Measurements from ENCODE around the gene GNAO1.

The GNAO1 gene

DNA sequence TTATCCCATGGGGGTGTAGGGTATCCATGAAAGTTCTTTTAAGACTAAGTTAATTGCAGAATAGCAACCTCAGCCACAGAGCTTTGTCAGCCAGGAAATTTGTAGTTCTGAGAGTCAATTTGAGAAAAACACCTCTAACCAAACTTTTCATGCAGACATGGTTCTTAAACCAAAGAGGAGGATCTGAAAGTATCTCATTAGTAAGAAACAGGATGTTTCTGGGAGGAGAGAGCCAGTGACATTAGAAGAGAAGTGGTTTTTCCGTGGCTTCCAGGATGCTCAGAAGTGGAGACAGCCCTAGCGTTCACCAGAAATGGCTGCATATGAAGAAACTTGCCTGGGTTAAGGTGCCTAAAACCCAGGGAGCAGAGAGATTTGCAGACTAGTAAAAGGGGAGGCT, 7.9 kb downstream of the GNAO1 start:
- no peak overlapping the region for H2AK5ac ChIP-seq (ENCODE audit: low read length)
- no peak overlapping the region for H2BK15ac ChIP-seq (replicated peaks; ENCODE audit: low read depth)
- H3K56ac ChIP-seq (ENCODE audit: low read length) = no peak overlapping the region
- H3K23ac ChIP-seq (ENCODE audit: low read length) = no peak overlapping the region
- no peaks in the 10 kb centered on the region for H3K79me1 ChIP-seq (ENCODE audit: low read length)
- no peak overlapping the region for H3K27ac ChIP-seq (ENCODE audit: low read depth, low read length)
- no peaks in the 10 kb centered on the region for H3K4me1 ChIP-seq (ENCODE audit: control insufficient read depth, low read depth, low read length)
- no peak for DNase-seq
- H3K18ac ChIP-seq (ENCODE audit: low read length) = no peak overlapping the region
- no peak overlapping the region for H3K4me3 ChIP-seq (ENCODE audit: low read length)
- no peaks in the 10 kb centered on the region for H3K27me3 ChIP-seq (ENCODE audit: insufficient read depth, low read length, poor library complexity)
- no peak overlapping the region for H3K4me2 ChIP-seq (ENCODE audit: low read length)
- no peak overlapping the region for H4K5ac ChIP-seq (ENCODE audit: low read length)
- no peak overlapping the region for H2BK120ac ChIP-seq (ENCODE audit: low read depth, low read length)
- WGBS (ENCODE audit: extremely low coverage, insufficient coverage, low lambda C conversion rate) = no CpG with 5 or more reads among the region's 2 CpGs
- no peaks in the 10 kb centered on the region for H3K79me2 ChIP-seq (ENCODE audit: control insufficient read depth, insufficient read depth, low read length)
- no peak overlapping the region for H3K4ac ChIP-seq (ENCODE audit: low read depth, low read length)
- no peak overlapping the region for H2BK5ac ChIP-seq (ENCODE audit: low read length)
- H3K36me3 ChIP-seq (ENCODE audit: control insufficient read depth, insufficient read depth, low read length) = no peaks in the 10 kb centered on the region
- H4K8ac ChIP-seq (ENCODE audit: low read depth, low read length) = no peak overlapping the region
- H3K9ac ChIP-seq (ENCODE audit: low read length) = no peak overlapping the region

DNA sequence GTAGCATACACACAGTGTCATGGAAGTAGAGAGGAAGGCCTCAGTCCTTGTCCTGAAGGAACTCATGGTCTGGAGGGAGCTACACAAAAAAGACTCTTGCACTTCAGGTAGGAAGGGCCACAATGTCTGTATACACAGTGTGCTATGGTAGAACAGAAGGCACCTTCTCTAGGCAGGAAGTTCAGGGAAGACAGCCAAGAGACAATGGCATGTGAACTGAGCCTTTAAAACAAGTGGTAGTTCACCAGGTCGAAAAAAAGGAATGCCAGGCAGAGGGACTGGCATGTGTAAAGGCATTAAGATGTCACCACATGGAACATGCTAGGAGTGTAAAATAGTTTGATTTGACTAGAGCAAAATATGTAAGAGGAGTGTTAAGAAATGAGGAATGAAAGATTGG, 9.7 kb downstream of the GNAO1 start:
- Histone ChIP-seq H3K4me2 (ENCODE audit: low read length) (no peak overlapping the region), H3K27ac (ENCODE audit: low read depth, low read length) (no peak overlapping the region), H2BK120ac (ENCODE audit: low read depth, low read length) (no peak overlapping the region), H3K23ac (ENCODE audit: low read length) (no peak overlapping the region), H2AK5ac (ENCODE audit: low read length) (no peak overlapping the region), H3K36me3 (ENCODE audit: control insufficient read depth, insufficient read depth, low read length) (no peaks in the 10 kb centered on the region), H3K18ac (ENCODE audit: low read length) (no peak overlapping the region), H3K56ac (ENCODE audit: low read length) (no peak overlapping the region), H3K79me1 (ENCODE audit: low read length) (no peaks in the 10 kb centered on the region), H3K4ac (ENCODE audit: low read depth, low read length) (no peak overlapping the region), H2BK5ac (ENCODE audit: low read length) (no peak overlapping the region), H3K27me3 (ENCODE audit: insufficient read depth, low read length, poor library complexity) (no peaks in the 10 kb centered on the region), H4K5ac (ENCODE audit: low read length) (no peak overlapping the region), H3K9ac (ENCODE audit: low read length) (no peak overlapping the region), H3K4me1 (ENCODE audit: control insufficient read depth, low read depth, low read length) (no peaks in the 10 kb centered on the region), H2BK15ac (replicated peaks; ENCODE audit: low read depth) (no peak overlapping the region), H3K79me2 (ENCODE audit: control insufficient read depth, insufficient read depth, low read length) (no peaks in the 10 kb centered on the region), H4K8ac (ENCODE audit: low read depth, low read length) (no peak overlapping the region), H3K4me3 (ENCODE audit: low read length) (no peak overlapping the region)
- WGBS (ENCODE audit: extremely low coverage, insufficient coverage, low lambda C conversion rate) = no CpG with 5 or more reads among the region's 1 CpG
- DNase-seq = no peak

DNA sequence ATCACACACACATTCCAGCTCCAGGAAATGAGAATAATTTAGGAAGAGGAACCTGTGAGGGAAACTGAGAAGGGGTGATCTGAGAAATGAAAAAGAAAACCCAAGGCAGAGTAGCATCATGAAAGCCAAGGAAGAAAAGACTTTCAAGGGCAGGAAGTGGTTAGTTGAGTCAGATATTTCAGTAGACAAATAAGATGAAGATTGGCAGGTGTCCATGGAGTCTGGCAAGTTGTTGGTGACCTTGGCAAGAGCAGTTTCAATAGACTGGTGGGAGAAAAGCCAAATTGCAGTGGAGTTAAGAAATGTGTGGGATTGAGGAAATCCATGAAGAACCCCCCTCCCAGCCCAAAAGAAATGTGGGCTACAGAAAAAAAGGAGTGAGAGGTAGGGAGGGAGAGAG, 10.7 kb downstream of the GNAO1 start:
- Histone ChIP-seq H3K79me2 (ENCODE audit: control insufficient read depth, insufficient read depth, low read length) (no peaks in the 10 kb centered on the region), H2BK5ac (ENCODE audit: low read length) (no peak overlapping the region), H3K36me3 (ENCODE audit: control insufficient read depth, insufficient read depth, low read length) (no peaks in the 10 kb centered on the region), H4K5ac (ENCODE audit: low read length) (no peak overlapping the region), H3K27me3 (ENCODE audit: insufficient read depth, low read length, poor library complexity) (no peaks in the 10 kb centered on the region), H4K8ac (ENCODE audit: low read depth, low read length) (no peak overlapping the region), H3K23ac (ENCODE audit: low read length) (no peak overlapping the region), H3K9ac (ENCODE audit: low read length) (no peak overlapping the region), H3K79me1 (ENCODE audit: low read length) (no peaks in the 10 kb centered on the region), H3K4me3 (ENCODE audit: low read length) (no peak overlapping the region), H3K4me1 (ENCODE audit: control insufficient read depth, low read depth, low read length) (no peaks in the 10 kb centered on the region), H2BK15ac (replicated peaks; ENCODE audit: low read depth) (no peak overlapping the region), H2BK120ac (ENCODE audit: low read depth, low read length) (no peak overlapping the region), H3K56ac (ENCODE audit: low read length) (no peak overlapping the region), H3K4me2 (ENCODE audit: low read length) (no peak overlapping the region), H2AK5ac (ENCODE audit: low read length) (no peak overlapping the region), H3K18ac (ENCODE audit: low read length) (no peak overlapping the region), H3K4ac (ENCODE audit: low read depth, low read length) (no peak overlapping the region), H3K27ac (ENCODE audit: low read depth, low read length) (no peak overlapping the region)
- DNase-seq = no peak

GRCh38 chr16:56203052-56203451, 11.8 kb downstream of the GNAO1 start:
- Histone ChIP-seq H4K5ac (ENCODE audit: low read length) (no peak overlapping the region), H3K4ac (ENCODE audit: low read depth, low read length) (no peak overlapping the region), H3K27ac (ENCODE audit: low read depth, low read length) (no peak overlapping the region), H3K79me2 (ENCODE audit: control insufficient read depth, insufficient read depth, low read length) (no peaks in the 10 kb centered on the region), H3K79me1 (ENCODE audit: low read length) (no peaks in the 10 kb centered on the region), H3K23ac (ENCODE audit: low read length) (no peak overlapping the region), H2BK120ac (ENCODE audit: low read depth, low read length) (no peak overlapping the region), H3K36me3 (ENCODE audit: control insufficient read depth, insufficient read depth, low read length) (no peaks in the 10 kb centered on the region), H3K18ac (ENCODE audit: low read length) (no peak overlapping the region), H3K56ac (ENCODE audit: low read length) (no peak overlapping the region), H3K4me3 (ENCODE audit: low read length) (no peak overlapping the region), H3K4me1 (ENCODE audit: control insufficient read depth, low read depth, low read length) (no peaks in the 10 kb centered on the region), H2BK5ac (ENCODE audit: low read length) (no peak overlapping the region), H2AK5ac (ENCODE audit: low read length) (no peak overlapping the region), H3K9ac (ENCODE audit: low read length) (no peak overlapping the region), H3K27me3 (ENCODE audit: insufficient read depth, low read length, poor library complexity) (no peaks in the 10 kb centered on the region), H4K8ac (ENCODE audit: low read depth, low read length) (no peak overlapping the region), H3K4me2 (ENCODE audit: low read length) (no peak overlapping the region), H2BK15ac (replicated peaks; ENCODE audit: low read depth) (no peak overlapping the region)
- peak; percentile 84 for DNase-seq
- WGBS (ENCODE audit: extremely low coverage, insufficient coverage, low lambda C conversion rate) = no CpG with 5 or more reads among the region's 1 CpG

- Histone ChIP-seq H3K4me1 (ENCODE audit: control insufficient read depth, low read depth, low read length) (no peaks in the 10 kb centered on the region), H3K23ac (ENCODE audit: low read length) (no peak overlapping the region), H3K27ac (ENCODE audit: low read depth, low read length) (no peak overlapping the region), H2AK5ac (ENCODE audit: low read length) (no peak overlapping the region), H2BK5ac (ENCODE audit: low read length) (no peak overlapping the region), H3K9ac (ENCODE audit: low read length) (no peak overlapping the region), H3K27me3 (ENCODE audit: insufficient read depth, low read length, poor library complexity) (no peaks in the 10 kb centered on the region), H2BK15ac (replicated peaks; ENCODE audit: low read depth) (no peak overlapping the region), H3K79me1 (ENCODE audit: low read length) (no peaks in the 10 kb centered on the region), H4K8ac (ENCODE audit: low read depth, low read length) (no peak overlapping the region), H4K5ac (ENCODE audit: low read length) (no peak overlapping the region), H3K36me3 (ENCODE audit: control insufficient read depth, insufficient read depth, low read length) (no peaks in the 10 kb centered on the region), H2BK120ac (ENCODE audit: low read depth, low read length) (no peak overlapping the region), H3K56ac (ENCODE audit: low read length) (no peak overlapping the region), H3K4me3 (ENCODE audit: low read length) (no peak overlapping the region), H3K4me2 (ENCODE audit: low read length) (no peak overlapping the region), H3K18ac (ENCODE audit: low read length) (no peak overlapping the region), H3K79me2 (ENCODE audit: control insufficient read depth, insufficient read depth, low read length) (no peaks in the 10 kb centered on the region), H3K4ac (ENCODE audit: low read depth, low read length) (no peak overlapping the region)
- no peak for DNase-seq
- no CpG with 5 or more reads among the region's 4 CpGs for WGBS (ENCODE audit: extremely low coverage, insufficient coverage, low lambda C conversion rate)
Measured at GRCh38 chr16:56204816-56205215, 13.5 kb downstream of the GNAO1 start.

DNA sequence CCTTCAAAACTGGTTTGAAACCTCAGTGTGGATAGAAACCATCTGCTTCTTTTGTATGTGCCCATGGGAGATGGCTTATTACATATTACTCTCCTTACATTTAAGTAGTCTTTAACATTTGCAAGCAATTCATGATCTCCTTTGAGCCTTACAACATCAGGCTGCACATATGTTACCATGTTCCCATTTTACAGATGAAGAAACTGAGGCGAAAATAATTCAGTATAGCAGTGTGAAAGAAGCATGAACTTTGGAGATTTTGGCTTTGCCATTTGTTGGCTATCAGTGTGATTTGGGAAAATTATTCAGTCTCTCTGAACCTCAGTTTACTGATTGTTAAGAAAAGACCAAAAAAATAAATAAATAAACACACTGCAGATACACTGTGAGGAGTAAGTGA, 15.7 kb downstream of the GNAO1 start:
- H3K27me3 ChIP-seq (ENCODE audit: insufficient read depth, low read length, poor library complexity) = no peaks in the 10 kb centered on the region
- H2BK120ac ChIP-seq (ENCODE audit: low read depth, low read length) = no peak overlapping the region
- no peak overlapping the region for H3K9ac ChIP-seq (ENCODE audit: low read length)
- H3K4ac ChIP-seq (ENCODE audit: low read depth, low read length) = no peak overlapping the region
- no peak overlapping the region for H4K5ac ChIP-seq (ENCODE audit: low read length)
- no peak for DNase-seq
- no peak overlapping the region for H3K18ac ChIP-seq (ENCODE audit: low read length)
- H3K79me2 ChIP-seq (ENCODE audit: control insufficient read depth, insufficient read depth, low read length) = no peaks in the 10 kb centered on the region
- no peaks in the 10 kb centered on the region for H3K36me3 ChIP-seq (ENCODE audit: control insufficient read depth, insufficient read depth, low read length)
- no peak overlapping the region for H3K23ac ChIP-seq (ENCODE audit: low read length)
- no peak overlapping the region for H3K27ac ChIP-seq (ENCODE audit: low read depth, low read length)
- no peak overlapping the region for H2BK15ac ChIP-seq (replicated peaks; ENCODE audit: low read depth)
- no peak overlapping the region for H4K8ac ChIP-seq (ENCODE audit: low read depth, low read length)
- H3K56ac ChIP-seq (ENCODE audit: low read length) = no peak overlapping the region
- H3K4me3 ChIP-seq (ENCODE audit: low read length) = no peak overlapping the region
- no peak overlapping the region for H3K4me2 ChIP-seq (ENCODE audit: low read length)
- H2BK5ac ChIP-seq (ENCODE audit: low read length) = no peak overlapping the region
- H3K4me1 ChIP-seq (ENCODE audit: control insufficient read depth, low read depth, low read length) = no peaks in the 10 kb centered on the region
- H2AK5ac ChIP-seq (ENCODE audit: low read length) = no peak overlapping the region
- H3K79me1 ChIP-seq (ENCODE audit: low read length) = no peaks in the 10 kb centered on the region
- no CpG with 5 or more reads among the region's 1 CpG for WGBS (ENCODE audit: extremely low coverage, insufficient coverage, low lambda C conversion rate)

Measured in mesendoderm (in vitro differentiated cells).